HepG2 (cell line): ENCODE measurements around the gene MIDN. TPM values are rescaled to one million over a fixed set of nuclear protein-coding genes. Genes with fewer than 3 reads are reported as not detected.

Experiments
- CBFB ChIP-seq: sonication (generic); formaldehyde crosslinking; IDR thresholded peaks from 2 replicates; pipeline ENCODE4 v1.4.0; 2020; ENCODE audit warnings: missing genetic modification reagents
- CBX5 ChIP-seq: sonication (generic); formaldehyde crosslinking; IDR thresholded peaks from 2 replicates; pipeline ENCODE4 v1.4.0; 2020; ENCODE audit warnings: missing genetic modification reagents, borderline replicate concordance
- CCAR2 ChIP-seq: fragments of 200-400 bp; formaldehyde crosslinking; optimal IDR thresholded peaks from 2 replicates; pipeline ENCODE3; 2018; ENCODE audit warnings: low read depth, mild to moderate bottlenecking, low read length, moderate library complexity
- HNRNPUL1 ChIP-seq: fragments of 200-400 bp; formaldehyde crosslinking; IDR thresholded peaks from 2 replicates; pipeline ENCODE4 v1.6.1; 2017; ENCODE audit warnings: low read depth, mild to moderate bottlenecking, low read length, moderate library complexity
- KMT2B ChIP-seq: IDR thresholded peaks from 2 replicates; pipeline ENCODE4 v1.6.1; 2016; ENCODE audit warnings: missing genetic modification reagents, missing compliant biosample characterization
- NFE2 ChIP-seq: sonication (generic); formaldehyde crosslinking; IDR thresholded peaks from 2 replicates; pipeline ENCODE4 v1.4.0; 2020; ENCODE audit warnings: missing genetic modification reagents
- NR2F6 ChIP-seq, 2 experiments: IDR thresholded peaks; 2 replicates each; pipeline ENCODE4 v1.6.1; 2016; ENCODE audit warnings: antibody characterized with exemption in 1 of 2, mild to moderate bottlenecking in 1 of 2
- RORA ChIP-seq: sonication (generic); formaldehyde crosslinking; IDR thresholded peaks from 2 replicates; pipeline ENCODE4 v1.5.0; 2020; ENCODE audit warnings: mild to moderate bottlenecking, missing genetic modification reagents, moderate library complexity
- SNAI1 ChIP-seq: sonication (generic); formaldehyde crosslinking; IDR thresholded peaks from 2 replicates; pipeline ENCODE4 v1.5.0; 2020; ENCODE audit warnings: mild to moderate bottlenecking, missing genetic modification reagents, borderline replicate concordance
- SP2 ChIP-seq: sonication (generic); formaldehyde crosslinking; IDR thresholded peaks from 2 replicates; pipeline ENCODE4 v1.5.1; 2020; ENCODE audit warnings: mild to moderate bottlenecking, missing genetic modification reagents
- SP4 ChIP-seq: sonication (generic); formaldehyde crosslinking; IDR thresholded peaks from 2 replicates; pipeline ENCODE4 v1.8.1; 2023; ENCODE audit warnings: mild to moderate bottlenecking, missing genetic modification reagents
- ZFYVE20 ChIP-seq: sonication (generic); formaldehyde crosslinking; IDR thresholded peaks from 2 replicates; pipeline ENCODE4 v1.8.0; 2023; ENCODE audit warnings: low read depth, mild to moderate bottlenecking, moderate library complexity, missing genetic modification reagents, borderline replicate concordance
- ZNF17 ChIP-seq: sonication (generic); formaldehyde crosslinking; IDR thresholded peaks from 2 replicates; pipeline ENCODE4 v1.5.0; 2020; ENCODE audit warnings: mild to moderate bottlenecking, missing genetic modification reagents
- ZNF205 ChIP-seq: IDR thresholded peaks from 2 replicates; pipeline ENCODE4 v1.6.1; 2018; ENCODE audit warnings: missing biosample characterization, missing genetic modification reagents
- ZNF557 ChIP-seq: sonication (generic); formaldehyde crosslinking; IDR thresholded peaks from 2 replicates; pipeline ENCODE4 v1.4.0; 2020; ENCODE audit warnings: missing genetic modification reagents
- ZNF737 ChIP-seq: sonication (generic); formaldehyde crosslinking; IDR thresholded peaks from 2 replicates; pipeline ENCODE4 v1.5.0; 2020; ENCODE audit warnings: missing genetic modification reagents, mild to moderate bottlenecking, borderline replicate concordance
- ZNF780A ChIP-seq: sonication (generic); formaldehyde crosslinking; IDR thresholded peaks from 2 replicates; pipeline ENCODE4 v1.8.0; 2022; ENCODE audit warnings: mild to moderate bottlenecking, missing genetic modification reagents, moderate library complexity
- ZSCAN31 ChIP-seq: sonication (generic); formaldehyde crosslinking; IDR thresholded peaks from 2 replicates; pipeline ENCODE4 v1.5.0; 2020; ENCODE audit warnings: low read depth, mild to moderate bottlenecking, missing genetic modification reagents
- polyA plus RNA-seq, 8 experiments: library from polyadenylated mRNA; depleted of rRNA in 3 of 8; stranded (reverse) in 7 of 8; unstranded in 1 of 8; fragments of >200 nt; fragmentation: Illumina TruSeq in 4 of 8; extraction: Trizol in 4 of 8; gene quantifications; 2 replicates each; pipeline versions ENCODE4 v1.2.1 to v1.2.3, GENCODE V29; 2011 to 2016; ENCODE audit warnings: low read depth in 4 of 8, missing spikeins in 1 of 8, mixed read lengths in 1 of 8; ENCODE audit not compliant: insufficient read depth in 1 of 8
- total RNA-seq, 5 experiments: library from RNA; depleted of rRNA; stranded (reverse); fragments of >200 nt; fragmentation: Illumina TruSeq; extraction: Trizol; gene quantifications; 2 replicates each; pipeline ENCODE4 v1.2.3, GENCODE V29; 2016; ENCODE audit warnings: low read depth in 1 of 5
- TF ChIP-seq, protein P1 (sequence below): sonication (generic); formaldehyde crosslinking; IDR thresholded peaks from 2 replicates; pipeline ENCODE4 v1.8.0; 2023; ENCODE audit warnings: mild to moderate bottlenecking, missing genetic modification reagents
- TF ChIP-seq, protein P2 (sequence below): IDR thresholded peaks from 2 replicates; pipeline ENCODE4 v1.6.1; 2018; ENCODE audit warnings: missing genetic modification reagents
- TF ChIP-seq, protein P3 (sequence below): sonication (generic); formaldehyde crosslinking; IDR thresholded peaks from 2 replicates; pipeline ENCODE4 v1.4.0; 2020; ENCODE audit warnings: low read depth, mild to moderate bottlenecking, missing genetic modification reagents
- TF ChIP-seq, protein P4 (sequence below): IDR thresholded peaks from 2 replicates; pipeline ENCODE4 v1.6.1; 2016
- TF ChIP-seq, protein P5 (sequence below): sonication (generic); formaldehyde crosslinking; IDR thresholded peaks from 2 replicates; pipeline ENCODE4 v1.4.0; 2020; ENCODE audit warnings: low read depth, missing genetic modification reagents

Gene MIDN
- total and polyA plus RNA-seq, 2 of the 13 experiments (the other 11 are each of a cell fraction or from before 2014, with no cell fraction given) = 8.4 to 18.0 TPM

DNA sequence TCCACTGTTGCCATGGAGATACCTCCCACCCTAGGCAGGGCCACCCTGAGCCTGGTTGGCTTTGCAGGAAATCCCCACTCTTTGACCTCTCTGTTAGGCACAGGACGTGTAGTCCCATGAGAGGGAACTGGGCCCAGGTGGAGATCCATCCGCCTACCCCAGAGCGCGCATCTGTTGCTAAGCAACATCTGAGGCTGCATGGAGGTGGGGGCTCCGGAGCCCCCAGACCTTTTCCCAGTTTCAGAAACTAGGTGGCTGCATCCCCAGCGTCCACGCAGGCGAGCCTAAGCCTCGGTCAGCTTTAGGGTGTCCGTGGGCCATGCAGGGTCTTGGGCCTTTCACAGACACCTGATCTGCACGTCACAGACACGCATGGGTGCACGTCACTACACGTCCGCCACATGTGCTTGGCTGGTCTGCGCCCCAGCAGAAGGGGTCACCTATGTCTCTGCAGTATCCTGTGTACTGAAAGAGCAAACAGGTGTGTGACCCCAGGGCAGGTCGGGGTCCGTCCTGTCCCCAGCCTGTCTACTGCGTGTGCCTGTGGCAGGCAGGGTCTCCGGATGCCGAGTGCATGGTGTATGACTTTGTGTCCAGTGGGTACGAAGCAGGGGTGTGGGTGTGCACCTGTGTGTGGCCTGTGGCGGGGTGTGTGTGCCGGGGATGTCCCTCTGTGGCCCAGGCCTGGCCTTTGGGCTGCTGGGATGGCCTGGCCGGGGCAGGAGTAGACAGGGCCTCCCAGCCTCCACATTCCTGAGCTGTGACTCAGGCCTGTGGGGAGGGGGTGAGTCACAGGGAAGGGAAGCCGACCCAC, 16.6 kb downstream of the MIDN start (continued):
- TF ChIP-seq ZNF780A (CRISPR knock-in tag) (no peak; the same call in 1 of the 2 replicates), SP2 (CRISPR knock-in tag) (no peak), CBX5 (peak; percentile 91; the same call in 1 of the 2 replicates), KMT2B (CRISPR knock-in tag) (0 out of 2 replicates have a peak, but pooled peaks have one; percentile 28), ZFYVE20 (0 out of 2 replicates have a peak, but pooled peaks have one; percentile 19), ZNF737 (CRISPR knock-in tag) (no peak), CBFB (CRISPR knock-in tag) (0 out of 2 replicates have a peak, but pooled peaks have one; percentile 30), RORA (CRISPR knock-in tag) (no peak), SP4 (CRISPR knock-in tag) (peak; percentile 69), SNAI1 (CRISPR knock-in tag) (no peak), HNRNPUL1 (no peak), ZNF557 (CRISPR knock-in tag) (no peak), NR2F6 (IDR thresholded peaks at IDR 0.05) (peak; percentile 85), NR2F6 (CRISPR knock-in tag; IDR thresholded peaks at IDR 0.05) (peak; percentile 67), ZNF205 (no peak), NFE2 (CRISPR knock-in tag) (no peak), CCAR2 (no peak), ZSCAN31 (CRISPR knock-in tag) (no peak), ZNF17 (no peak)
- TF ChIP-seq, protein P1, sequence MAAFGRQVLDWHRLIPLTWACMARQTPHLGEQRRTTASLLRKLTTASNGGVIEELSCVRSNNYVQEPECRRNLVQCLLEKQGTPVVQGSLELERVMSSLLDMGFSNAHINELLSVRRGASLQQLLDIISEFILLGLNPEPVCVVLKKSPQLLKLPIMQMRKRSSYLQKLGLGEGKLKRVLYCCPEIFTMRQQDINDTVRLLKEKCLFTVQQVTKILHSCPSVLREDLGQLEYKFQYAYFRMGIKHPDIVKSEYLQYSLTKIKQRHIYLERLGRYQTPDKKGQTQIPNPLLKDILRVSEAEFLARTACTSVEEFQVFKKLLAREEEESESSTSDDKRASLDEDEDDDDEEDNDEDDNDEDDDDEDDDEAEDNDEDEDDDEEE = no peak
- TF ChIP-seq, protein P2, sequence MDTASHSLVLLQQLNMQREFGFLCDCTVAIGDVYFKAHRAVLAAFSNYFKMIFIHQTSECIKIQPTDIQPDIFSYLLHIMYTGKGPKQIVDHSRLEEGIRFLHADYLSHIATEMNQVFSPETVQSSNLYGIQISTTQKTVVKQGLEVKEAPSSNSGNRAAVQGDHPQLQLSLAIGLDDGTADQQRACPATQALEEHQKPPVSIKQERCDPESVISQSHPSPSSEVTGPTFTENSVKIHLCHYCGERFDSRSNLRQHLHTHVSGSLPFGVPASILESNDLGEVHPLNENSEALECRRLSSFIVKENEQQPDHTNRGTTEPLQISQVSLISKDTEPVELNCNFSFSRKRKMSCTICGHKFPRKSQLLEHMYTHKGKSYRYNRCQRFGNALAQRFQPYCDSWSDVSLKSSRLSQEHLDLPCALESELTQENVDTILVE (CRISPR knock-in tag) = no peak
- TF ChIP-seq, protein P3, sequence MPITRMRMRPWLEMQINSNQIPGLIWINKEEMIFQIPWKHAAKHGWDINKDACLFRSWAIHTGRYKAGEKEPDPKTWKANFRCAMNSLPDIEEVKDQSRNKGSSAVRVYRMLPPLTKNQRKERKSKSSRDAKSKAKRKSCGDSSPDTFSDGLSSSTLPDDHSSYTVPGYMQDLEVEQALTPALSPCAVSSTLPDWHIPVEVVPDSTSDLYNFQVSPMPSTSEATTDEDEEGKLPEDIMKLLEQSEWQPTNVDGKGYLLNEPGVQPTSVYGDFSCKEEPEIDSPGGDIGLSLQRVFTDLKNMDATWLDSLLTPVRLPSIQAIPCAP (CRISPR knock-in tag) = peak; percentile 31; the same call in 1 of the 2 replicates
- TF ChIP-seq, protein P4, sequence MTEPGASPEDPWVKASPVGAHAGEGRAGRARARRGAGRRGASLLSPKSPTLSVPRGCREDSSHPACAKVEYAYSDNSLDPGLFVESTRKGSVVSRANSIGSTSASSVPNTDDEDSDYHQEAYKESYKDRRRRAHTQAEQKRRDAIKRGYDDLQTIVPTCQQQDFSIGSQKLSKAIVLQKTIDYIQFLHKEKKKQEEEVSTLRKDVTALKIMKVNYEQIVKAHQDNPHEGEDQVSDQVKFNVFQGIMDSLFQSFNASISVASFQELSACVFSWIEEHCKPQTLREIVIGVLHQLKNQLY (CRISPR knock-in tag) = 0 out of 2 replicates have a peak, but pooled peaks have one; percentile 56
- TF ChIP-seq, protein P5, sequence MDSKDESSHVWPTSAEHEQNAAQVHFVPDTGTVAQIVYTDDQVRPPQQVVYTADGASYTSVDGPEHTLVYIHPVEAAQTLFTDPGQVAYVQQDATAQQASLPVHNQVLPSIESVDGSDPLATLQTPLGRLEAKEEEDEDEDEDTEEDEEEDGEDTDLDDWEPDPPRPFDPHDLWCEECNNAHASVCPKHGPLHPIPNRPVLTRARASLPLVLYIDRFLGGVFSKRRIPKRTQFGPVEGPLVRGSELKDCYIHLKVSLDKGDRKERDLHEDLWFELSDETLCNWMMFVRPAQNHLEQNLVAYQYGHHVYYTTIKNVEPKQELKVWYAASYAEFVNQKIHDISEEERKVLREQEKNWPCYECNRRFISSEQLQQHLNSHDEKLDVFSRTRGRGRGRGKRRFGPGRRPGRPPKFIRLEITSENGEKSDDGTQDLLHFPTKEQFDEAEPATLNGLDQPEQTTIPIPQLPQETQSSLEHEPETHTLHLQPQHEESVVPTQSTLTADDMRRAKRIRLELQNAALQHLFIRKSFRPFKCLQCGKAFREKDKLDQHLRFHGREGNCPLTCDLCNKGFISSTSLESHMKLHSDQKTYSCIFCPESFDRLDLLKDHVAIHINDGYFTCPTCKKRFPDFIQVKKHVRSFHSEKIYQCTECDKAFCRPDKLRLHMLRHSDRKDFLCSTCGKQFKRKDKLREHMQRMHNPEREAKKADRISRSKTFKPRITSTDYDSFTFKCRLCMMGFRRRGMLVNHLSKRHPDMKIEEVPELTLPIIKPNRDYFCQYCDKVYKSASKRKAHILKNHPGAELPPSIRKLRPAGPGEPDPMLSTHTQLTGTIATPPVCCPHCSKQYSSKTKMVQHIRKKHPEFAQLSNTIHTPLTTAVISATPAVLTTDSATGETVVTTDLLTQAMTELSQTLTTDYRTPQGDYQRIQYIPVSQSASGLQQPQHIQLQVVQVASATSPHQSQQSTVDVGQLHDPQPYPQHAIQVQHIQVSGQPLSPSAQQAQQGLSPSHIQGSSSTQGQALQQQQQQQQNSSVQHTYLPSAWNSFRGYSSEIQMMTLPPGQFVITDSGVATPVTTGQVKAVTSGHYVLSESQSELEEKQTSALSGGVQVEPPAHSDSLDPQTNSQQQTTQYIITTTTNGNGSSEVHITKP (CRISPR knock-in tag) = 0 out of 2 replicates have a peak, but pooled peaks have one; percentile 46
